Karpas-422 (cell line): ENCODE results near the gene CPLANE1. TPM values are rescaled to one million over a fixed set of nuclear protein-coding genes. Genes with fewer than 3 reads are reported as not detected.

Experiments used
- DNase-seq: peaks from one replicate; pipeline ENCODE4 v3.0.0-alpha.2; 2015
- H2AFZ ChIP-seq: fragments of 200-600 bp; sonication (generic); 2 replicates; pipeline ENCODE4 v1.6.1; 2014; ENCODE audit warnings: antibody characterized with exemption, low read length, mixed read lengths
- H3K27ac ChIP-seq: fragments of 200-600 bp; sonication (generic); 2 replicates; pipeline ENCODE4 v1.5.1; 2014; ENCODE audit warnings: mild to moderate bottlenecking, low read length, moderate library complexity
- H3K27me3 ChIP-seq: fragments of 200-600 bp; sonication (generic); 2 replicates; pipeline ENCODE4 v1.6.1; 2014; ENCODE audit warnings: low read length, mixed read lengths
- H3K36me3 ChIP-seq: fragments of 200-600 bp; sonication (generic); 2 replicates; pipeline ENCODE4 v1.6.1; 2014; ENCODE audit warnings: low read length, mixed read lengths; ENCODE audit not compliant: insufficient read depth
- H3K4me1 ChIP-seq: fragments of 200-600 bp; sonication (generic); 2 replicates; pipeline ENCODE4 v1.6.1; 2014; ENCODE audit warnings: mild to moderate bottlenecking, low read length, mixed read lengths
- H3K4me2 ChIP-seq: fragments of 200-600 bp; sonication (generic); 2 replicates; pipeline ENCODE4 v1.6.1; 2014; ENCODE audit warnings: low read length, low read depth, mild to moderate bottlenecking; ENCODE audit not compliant: poor library complexity, severe bottlenecking
- H3K4me3 ChIP-seq: fragments of 200-600 bp; sonication (generic); 2 replicates; pipeline ENCODE4 v1.5.1; 2014; ENCODE audit warnings: mild to moderate bottlenecking, antibody characterized with exemption, low read length, mixed read lengths
- H3K79me2 ChIP-seq: fragments of 200-600 bp; sonication (generic); 2 replicates; pipeline ENCODE4 v1.6.1; 2014; ENCODE audit warnings: mild to moderate bottlenecking, low read length, mixed read lengths
- H3K9ac ChIP-seq: fragments of 200-600 bp; sonication (generic); 2 replicates; pipeline ENCODE4 v1.6.0; 2014; ENCODE audit warnings: low read length
- H3K9me2 ChIP-seq: fragments of 200-600 bp; sonication (generic), shearing (Covaris generic); replicated peaks from 2 replicates; pipeline ENCODE4 v1.6.0; 2014; ENCODE audit warnings: mild to moderate bottlenecking, low read length, moderate library complexity; ENCODE audit not compliant: insufficient read depth
- H3K9me3 ChIP-seq: fragments of 300-700, 200-600 bp; sonication (generic); 2 replicates; pipeline ENCODE4 v1.6.1; 2014; ENCODE audit warnings: low read length, mixed read lengths
- H4K20me1 ChIP-seq: fragments of 200-600 bp; sonication (generic); 2 replicates; pipeline ENCODE4 v1.6.1; 2014; ENCODE audit warnings: mild to moderate bottlenecking, antibody characterized with exemption, low read length, low read depth; ENCODE audit not compliant: insufficient read depth
- total RNA-seq: library from RNA; depleted of rRNA; stranded (reverse); fragments of >200 nt; shearing (Covaris generic); gene quantifications from 2 replicates; pipeline ENCODE4 v1.2.3, GENCODE V29; 2014; ENCODE audit warnings: low replicate concordance

The CPLANE1 gene
- total RNA-seq, 1 experiment from 2014 or later: 0.04 TPM

- H3K27me3 ChIP-seq: no peaks in the 10 kb centered on the region
- no peak overlapping the region for H3K9ac ChIP-seq
- H3K4me1 ChIP-seq: peaks cover 12% of the 10 kb centered on the region
- DNase-seq: no peak
- H2AFZ ChIP-seq: no peak overlapping the region
- H3K4me3 ChIP-seq: no peak overlapping the region
- no peak overlapping the region for H3K27ac ChIP-seq
- no peaks in the 10 kb centered on the region for H4K20me1 ChIP-seq
- no peaks in the 10 kb centered on the region for H3K79me2 ChIP-seq
- H3K9me3 ChIP-seq: no peaks in the 10 kb centered on the region
- H3K4me2 ChIP-seq: no peak overlapping the region
- no peaks in the 10 kb centered on the region for H3K36me3 ChIP-seq
- H3K9me2 ChIP-seq: no peaks in the 10 kb centered on the region
These were observed 50.3 kb downstream of the CPLANE1 start for GRCh38 chr5:37198842-37199241.

- Histone ChIP-seq H3K4me1 (peaks cover 12% of the 10 kb centered on the region), H3K4me2 (peak overlapping the region; percentile 69), H3K27ac (no peak overlapping the region), H2AFZ (peak overlapping the region; percentile 88), H3K79me2 (no peaks in the 10 kb centered on the region), H3K27me3 (no peaks in the 10 kb centered on the region), H3K36me3 (no peaks in the 10 kb centered on the region), H3K4me3 (0 out of 2 replicates have a peak overlapping the region, but pooled peaks have one; percentile 27), H3K9me3 (no peaks in the 10 kb centered on the region), H4K20me1 (no peaks in the 10 kb centered on the region), H3K9ac (0 out of 2 replicates have a peak overlapping the region, but pooled peaks have one; percentile 21), H3K9me2 (no peaks in the 10 kb centered on the region)
- DNase-seq: peak; percentile 43
These were observed 51.1 kb downstream of the CPLANE1 start for GRCh38 chr5:37198061-37198460.

- Histone ChIP-seq H3K27ac (no peak overlapping the region), H3K4me3 (peak overlapping the region; percentile 27; the same call in 1 of the 2 replicates), H4K20me1 (no peaks in the 10 kb centered on the region), H3K36me3 (no peaks in the 10 kb centered on the region), H3K27me3 (no peaks in the 10 kb centered on the region), H2AFZ (peak overlapping the region; percentile 88), H3K9ac (0 out of 2 replicates have a peak overlapping the region, but pooled peaks have one; percentile 21), H3K79me2 (no peaks in the 10 kb centered on the region), H3K9me2 (no peaks in the 10 kb centered on the region), H3K9me3 (no peaks in the 10 kb centered on the region), H3K4me2 (peak overlapping the region; percentile 69), H3K4me1 (peaks cover 12% of the 10 kb centered on the region)
- DNase-seq: peak; percentile 47
These were observed 51.7 kb downstream of the CPLANE1 start for GRCh38 chr5:37197340-37198050.

GRCh38 chr5:37190592-37190991 is 58.6 kb downstream of the CPLANE1 start:
- Histone ChIP-seq H3K36me3 (no peaks in the 10 kb centered on the region), H4K20me1 (no peaks in the 10 kb centered on the region), H3K9me2 (no peaks in the 10 kb centered on the region), H3K27ac (no peak overlapping the region), H3K9ac (no peak overlapping the region), H3K4me1 (no peaks in the 10 kb centered on the region), H3K79me2 (no peaks in the 10 kb centered on the region), H2AFZ (no peak overlapping the region), H3K4me2 (no peak overlapping the region), H3K27me3 (no peaks in the 10 kb centered on the region), H3K4me3 (no peak overlapping the region), H3K9me3 (no peaks in the 10 kb centered on the region)
- no peak for DNase-seq

- Histone ChIP-seq H3K9ac (no peak overlapping the region), H3K36me3 (no peaks in the 10 kb centered on the region), H3K27ac (no peak overlapping the region), H3K4me2 (no peak overlapping the region), H4K20me1 (no peaks in the 10 kb centered on the region), H3K4me1 (peaks cover 8% of the 10 kb centered on the region), H3K9me2 (no peaks in the 10 kb centered on the region), H3K79me2 (no peaks in the 10 kb centered on the region), H3K4me3 (no peak overlapping the region), H3K9me3 (no peaks in the 10 kb centered on the region), H3K27me3 (no peaks in the 10 kb centered on the region), H2AFZ (no peak overlapping the region)
- DNase-seq: no peak
These were observed 59.8 kb downstream of the CPLANE1 start for GRCh38 chr5:37189355-37189754.

- no peak overlapping the region for H3K27ac ChIP-seq
- H3K27me3 ChIP-seq: no peaks in the 10 kb centered on the region
- H3K9me2 ChIP-seq: no peaks in the 10 kb centered on the region
- no peak overlapping the region for H3K4me2 ChIP-seq
- H4K20me1 ChIP-seq: no peaks in the 10 kb centered on the region
- H3K36me3 ChIP-seq: no peaks in the 10 kb centered on the region
- H3K4me1 ChIP-seq: peaks cover 10% of the 10 kb centered on the region
- no peak for DNase-seq
- no peak overlapping the region for H2AFZ ChIP-seq
- no peak overlapping the region for H3K4me3 ChIP-seq
- H3K79me2 ChIP-seq: no peaks in the 10 kb centered on the region
- no peaks in the 10 kb centered on the region for H3K9me3 ChIP-seq
- H3K9ac ChIP-seq: no peak overlapping the region
These were observed 61.7 kb downstream of the CPLANE1 start for GRCh38 chr5:37187465-37187977.

GRCh38 chr5:37184748-37185364 is 64.3 kb downstream of the CPLANE1 start:
- H2AFZ ChIP-seq: no peak overlapping the region
- no peaks in the 10 kb centered on the region for H4K20me1 ChIP-seq
- H3K9ac ChIP-seq: no peak overlapping the region
- peaks cover 10% of the 10 kb centered on the region for H3K4me1 ChIP-seq
- H3K9me3 ChIP-seq: no peaks in the 10 kb centered on the region
- H3K27me3 ChIP-seq: no peaks in the 10 kb centered on the region
- H3K79me2 ChIP-seq: no peaks in the 10 kb centered on the region
- H3K4me2 ChIP-seq: peak overlapping the region; percentile 36
- H3K4me3 ChIP-seq: no peak overlapping the region
- H3K36me3 ChIP-seq: no peaks in the 10 kb centered on the region
- DNase-seq: peak; percentile 65
- no peaks in the 10 kb centered on the region for H3K9me2 ChIP-seq
- H3K27ac ChIP-seq: no peak overlapping the region

- no peaks in the 10 kb centered on the region for H3K9me3 ChIP-seq
- no peak overlapping the region for H3K4me3 ChIP-seq
- no peaks in the 10 kb centered on the region for H3K9me2 ChIP-seq
- no peaks in the 10 kb centered on the region for H3K36me3 ChIP-seq
- H3K9ac ChIP-seq: no peak overlapping the region
- H3K27me3 ChIP-seq: no peaks in the 10 kb centered on the region
- H3K79me2 ChIP-seq: no peaks in the 10 kb centered on the region
- H3K4me1 ChIP-seq: peaks cover 10% of the 10 kb centered on the region
- no peaks in the 10 kb centered on the region for H4K20me1 ChIP-seq
- no peak overlapping the region for H3K4me2 ChIP-seq
- no peak for DNase-seq
- no peak overlapping the region for H3K27ac ChIP-seq
- H2AFZ ChIP-seq: no peak overlapping the region
These were observed 66.5 kb downstream of the CPLANE1 start for GRCh38 chr5:37182667-37183066.
